Measurements from ENCODE around the gene ZNF853.

DNA sequence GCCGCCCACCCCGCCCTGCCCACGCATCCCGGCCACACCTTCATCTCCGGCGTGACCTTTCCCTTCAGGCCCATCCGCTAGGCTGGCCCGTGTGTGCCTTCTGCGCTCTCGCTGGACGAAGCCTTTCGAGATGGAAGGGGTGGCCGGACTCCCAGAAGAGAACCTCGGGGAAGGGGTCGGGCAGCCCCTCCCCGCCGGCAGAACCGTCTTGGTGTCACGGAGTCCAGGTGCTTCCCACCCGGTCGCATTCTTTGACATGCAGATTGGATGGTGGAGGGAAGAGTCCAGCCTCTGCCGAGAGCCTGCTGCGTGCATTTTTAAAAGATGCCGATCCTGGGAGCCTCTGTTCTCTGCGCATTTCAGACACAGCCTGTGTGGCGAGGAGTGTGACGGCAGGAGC is 7.3 kb upstream of the ZNF853 start:
- TF ChIP-seq FOXM1 (IDR thresholded peaks at IDR 0.05; ENCODE audit: borderline replicate concordance) (no peak), SUZ12 (IDR thresholded peaks at IDR 0.05) (no peak), FOXA1 (IDR thresholded peaks at IDR 0.05) (no peak), CTBP1 (IDR thresholded peaks at IDR 0.05; ENCODE audit: borderline replicate concordance) (no peak)

Data from HEK293T (cell line).